AG09309 (cell line): ENCODE measurements around the gene PRND.
"Not testable (repeated sequence)": the region's sequence is repeated elsewhere in the genome, so short reads cannot be mapped to it uniquely, and the experiment has no call there.

Experiments used
- DNase-seq: peaks from one replicate; pipeline ENCODE4 v3.0.0-alpha.2; 2010; ENCODE audit warnings: low read depth
- H3K4me3 ChIP-seq: 2 replicates; pipeline ENCODE4 v1.5.1; 2011; ENCODE audit warnings: mild to moderate bottlenecking, low read depth, low read length, moderate library complexity; ENCODE audit not compliant: control insufficient read depth
- TF ChIP-seq, protein P1 (sequence below): IDR thresholded peaks from 2 replicates; pipeline ENCODE4 v1.5.1; 2011; ENCODE audit warnings: mild to moderate bottlenecking, low read depth, low read length, inconsistent platforms; ENCODE audit not compliant: insufficient read depth, control insufficient read depth; ENCODE audit errors: missing control alignments

The PRND gene

DNA sequence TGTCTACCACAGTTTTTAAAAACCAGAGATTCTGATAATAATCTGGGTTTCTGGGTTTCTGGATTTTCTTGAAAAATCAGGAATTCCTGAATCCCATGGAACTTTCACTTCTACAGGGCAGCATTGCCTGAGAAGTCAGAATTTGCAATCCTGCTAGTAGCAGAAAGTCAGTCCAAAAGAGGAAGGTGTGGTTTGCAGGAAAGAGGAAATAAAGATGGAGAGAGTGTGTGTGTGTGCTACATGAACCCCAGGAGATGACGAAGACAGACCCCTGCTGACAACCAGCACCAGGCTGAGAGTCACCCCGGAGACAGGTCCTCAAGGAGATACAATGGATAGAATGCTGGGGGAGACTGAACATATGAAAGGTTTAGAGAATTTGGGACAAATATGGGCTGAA is 44.9 kb downstream of the PRND start:
- TF ChIP-seq, protein P1, sequence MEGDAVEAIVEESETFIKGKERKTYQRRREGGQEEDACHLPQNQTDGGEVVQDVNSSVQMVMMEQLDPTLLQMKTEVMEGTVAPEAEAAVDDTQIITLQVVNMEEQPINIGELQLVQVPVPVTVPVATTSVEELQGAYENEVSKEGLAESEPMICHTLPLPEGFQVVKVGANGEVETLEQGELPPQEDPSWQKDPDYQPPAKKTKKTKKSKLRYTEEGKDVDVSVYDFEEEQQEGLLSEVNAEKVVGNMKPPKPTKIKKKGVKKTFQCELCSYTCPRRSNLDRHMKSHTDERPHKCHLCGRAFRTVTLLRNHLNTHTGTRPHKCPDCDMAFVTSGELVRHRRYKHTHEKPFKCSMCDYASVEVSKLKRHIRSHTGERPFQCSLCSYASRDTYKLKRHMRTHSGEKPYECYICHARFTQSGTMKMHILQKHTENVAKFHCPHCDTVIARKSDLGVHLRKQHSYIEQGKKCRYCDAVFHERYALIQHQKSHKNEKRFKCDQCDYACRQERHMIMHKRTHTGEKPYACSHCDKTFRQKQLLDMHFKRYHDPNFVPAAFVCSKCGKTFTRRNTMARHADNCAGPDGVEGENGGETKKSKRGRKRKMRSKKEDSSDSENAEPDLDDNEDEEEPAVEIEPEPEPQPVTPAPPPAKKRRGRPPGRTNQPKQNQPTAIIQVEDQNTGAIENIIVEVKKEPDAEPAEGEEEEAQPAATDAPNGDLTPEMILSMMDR: no peak
- no peak for DNase-seq

DNA sequence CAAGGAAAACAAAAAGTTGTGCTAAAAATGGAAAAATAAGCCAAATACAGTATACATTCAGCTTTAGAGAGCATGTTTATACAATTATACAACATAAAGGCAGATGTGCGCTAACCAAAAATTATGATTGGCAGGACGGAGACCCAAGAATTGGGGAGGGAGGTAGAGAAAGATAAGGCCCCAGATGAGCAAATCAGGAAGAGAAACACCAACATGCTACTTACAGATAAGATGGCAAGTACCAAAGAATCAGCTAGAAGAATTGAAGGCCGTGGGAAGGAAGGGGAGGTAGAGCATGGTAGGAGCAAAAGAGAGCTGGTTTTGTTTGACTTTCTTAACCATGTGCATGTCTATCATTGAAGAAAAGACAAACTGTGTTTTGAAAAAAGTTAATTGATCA is 45.4 kb downstream of the PRND start:
- H3K4me3 ChIP-seq: no peak overlapping the region
- no peak for DNase-seq
- TF ChIP-seq, protein P1: no peak

More for the DNA sequence above, 44.9 kb downstream of the PRND start:
- no peak overlapping the region for H3K4me3 ChIP-seq

DNA sequence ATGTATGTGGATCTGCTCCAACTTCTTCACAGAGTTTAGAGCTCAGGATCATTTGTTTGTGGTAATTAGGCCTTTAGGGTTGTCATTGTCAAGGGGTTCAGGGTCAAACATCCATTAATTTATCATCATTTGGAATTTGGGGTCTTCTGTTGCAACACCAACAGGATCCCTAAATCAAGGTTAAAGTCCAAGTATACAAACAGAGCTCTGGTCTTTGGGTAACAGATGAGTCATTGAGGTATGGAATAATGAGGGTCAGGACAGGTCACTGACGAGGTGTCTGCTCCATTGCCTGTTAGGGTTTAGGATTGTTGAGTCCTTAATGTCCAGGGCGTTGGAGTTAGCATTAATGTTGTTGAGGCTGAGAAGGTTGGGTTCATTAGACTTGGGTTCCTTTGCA is 47.6 kb downstream of the PRND start:
- TF ChIP-seq, protein P1: no peak
- H3K4me3 ChIP-seq: no peak overlapping the region
- no peak for DNase-seq

DNA sequence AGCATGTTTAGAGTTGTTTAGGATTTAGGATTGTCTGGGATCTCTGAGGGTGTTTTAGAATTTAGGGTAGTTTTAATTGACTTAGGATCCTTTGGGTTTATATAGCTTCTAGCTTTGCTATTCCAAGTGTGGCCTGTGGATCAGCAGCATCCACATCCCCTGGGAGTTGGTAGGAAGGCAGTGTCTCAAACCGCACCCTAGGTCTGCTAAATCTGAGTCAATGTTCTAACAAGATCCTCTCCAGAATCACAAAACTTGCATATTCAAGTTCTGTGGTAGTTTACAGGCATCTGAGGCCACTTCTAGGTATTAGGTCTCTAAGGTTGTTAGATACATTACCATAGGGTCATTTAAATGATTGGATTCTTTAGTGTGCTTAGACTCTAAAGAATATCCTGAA is 48.3 kb downstream of the PRND start:
- H3K4me3 ChIP-seq: no peak overlapping the region
- TF ChIP-seq, protein P1: no peak
- no peak for DNase-seq

DNA sequence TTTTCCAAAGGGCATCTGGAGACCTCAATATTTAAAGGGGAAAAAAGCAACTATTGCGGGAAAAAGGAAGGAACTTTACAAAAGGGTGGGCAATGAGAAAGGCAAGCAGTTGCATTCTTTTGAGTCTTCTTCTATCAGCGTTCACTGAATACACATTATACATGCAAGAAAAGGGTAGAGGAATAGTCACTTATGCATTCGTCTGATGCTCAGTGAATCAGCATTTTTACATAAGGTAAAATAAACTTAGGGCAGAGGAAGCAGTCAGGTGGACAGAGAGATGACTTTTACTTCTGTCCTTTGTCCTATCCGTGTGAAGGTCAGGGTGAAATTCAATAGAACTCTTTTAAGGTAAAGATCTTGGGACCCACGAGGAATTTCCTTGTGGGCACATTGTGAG is 49.3 kb downstream of the PRND start:
- DNase-seq: no peak
- H3K4me3 ChIP-seq: no peak overlapping the region
- TF ChIP-seq, protein P1: no peak

DNA sequence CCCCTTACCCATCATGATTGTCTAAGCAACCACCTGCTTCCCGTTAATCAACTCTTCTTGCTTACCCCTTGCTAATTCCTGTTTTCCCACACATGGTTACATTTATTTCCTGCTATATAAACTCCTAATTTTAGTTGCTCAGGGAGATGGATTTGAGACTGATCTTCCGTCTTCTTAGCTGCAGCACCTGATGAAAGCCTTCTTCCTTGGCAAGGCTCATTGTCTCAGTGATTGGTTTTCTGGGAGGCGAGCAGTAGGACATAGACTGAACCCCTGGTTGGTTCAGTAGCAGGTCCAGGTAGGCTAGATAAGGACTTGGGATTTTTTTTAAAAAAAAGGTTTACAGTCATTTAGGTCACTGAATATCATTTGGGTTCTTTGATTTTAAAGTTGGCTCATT is 50.4 kb downstream of the PRND start:
- no peak overlapping the region for H3K4me3 ChIP-seq
- DNase-seq: no peak
- TF ChIP-seq, protein P1: no peak

DNA sequence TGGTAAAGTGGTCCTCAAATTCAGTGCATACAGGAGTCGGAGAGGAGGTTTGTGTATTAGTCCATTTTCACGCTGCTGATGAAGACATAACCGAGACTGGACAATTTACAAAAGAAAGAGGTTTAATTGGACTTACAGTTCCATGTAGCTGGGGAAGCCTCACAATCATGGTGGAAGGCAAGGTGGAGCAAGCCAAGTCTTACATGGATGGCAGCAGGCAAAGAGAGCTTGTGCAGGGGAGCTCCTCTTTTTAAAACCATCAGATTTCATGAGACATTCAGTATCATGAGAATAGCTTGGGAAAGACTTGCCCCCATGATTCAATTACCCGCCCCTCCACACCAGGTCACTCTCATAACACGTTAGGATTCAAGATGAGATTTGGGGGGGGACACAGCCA is 51.3 kb downstream of the PRND start:
- DNase-seq: not testable (repeated sequence)

More for the DNA sequence above, 51.3 kb downstream of the PRND start:
- H3K4me3 ChIP-seq: not testable (repeated sequence)
